HEK293T (cell line): Measurements from ENCODE around the gene MYH10.

Experiments used
- CTCF ChIA-PET: fragments of 350-600 bp; formaldehyde crosslinking; extraction: SDS; loops from one replicate; lab custom pipeline; 2021; ENCODE audit warnings: antibody characterized with exemption, inconsistent platforms; lab: Yijun Ruan, JAX
- POLR2A ChIA-PET: fragments of 350-600 bp; formaldehyde crosslinking; extraction: SDS; loops from one replicate; lab custom pipeline; 2020; ENCODE audit warnings: antibody characterized with exemption, inconsistent platforms; lab: Yijun Ruan, JAX
- DNase-seq: peaks from one replicate; pipeline ENCODE4 v3.0.0; 2012; ENCODE audit warnings: mixed read lengths; ENCODE audit errors: extremely low spot score
- ARNT ChIP-seq: fragments of 450-650 bp; IDR thresholded peaks from 2 replicates; pipeline ENCODE4 v1.6.1; 2017; ENCODE audit warnings: mild to moderate bottlenecking
- BHLHE40 ChIP-seq: fragments of 450-650 bp; IDR thresholded peaks from 2 replicates; pipeline ENCODE4 v1.6.1; 2016; ENCODE audit warnings: mild to moderate bottlenecking, moderate library complexity, borderline replicate concordance
- CTBP1 ChIP-seq: fragments of 450-650 bp; IDR thresholded peaks from 2 replicates; pipeline ENCODE4 v1.6.1; 2016; ENCODE audit warnings: borderline replicate concordance
- ELF4 ChIP-seq: fragments of 450-650 bp; IDR thresholded peaks from 2 replicates; pipeline ENCODE4 v1.6.1; 2017; ENCODE audit warnings: antibody characterized with exemption
- FOXA1 ChIP-seq: fragments of 450-650 bp; IDR thresholded peaks from 2 replicates; pipeline ENCODE4 v1.6.1; 2016; ENCODE audit warnings: mild to moderate bottlenecking
- FOXK2 ChIP-seq: fragments of 450-650 bp; IDR thresholded peaks from 2 replicates; pipeline ENCODE4 v1.6.1; 2016; ENCODE audit warnings: mild to moderate bottlenecking
- FOXM1 ChIP-seq: fragments of 450-650 bp; IDR thresholded peaks from 2 replicates; pipeline ENCODE4 v1.6.1; 2017; ENCODE audit warnings: mild to moderate bottlenecking, borderline replicate concordance
- HDGF ChIP-seq: fragments of 450-650 bp; IDR thresholded peaks from 2 replicates; pipeline ENCODE4 v1.6.1; 2017; ENCODE audit warnings: antibody characterized with exemption, borderline replicate concordance
- L3MBTL2 ChIP-seq: fragments of 450-650 bp; conservative IDR thresholded peaks from 2 replicates; pipeline ENCODE4 v1.6.1; 2016; ENCODE audit warnings: mild to moderate bottlenecking
- LEF1 ChIP-seq: fragments of 450-650 bp; IDR thresholded peaks from 2 replicates; pipeline ENCODE4 v1.6.1; 2017; ENCODE audit warnings: mild to moderate bottlenecking, borderline replicate concordance
- NFRKB ChIP-seq: fragments of 450-650 bp; IDR thresholded peaks from 2 replicates; pipeline ENCODE4 v1.6.1; 2016; ENCODE audit warnings: mild to moderate bottlenecking, moderate library complexity
- PKNOX1 ChIP-seq: fragments of 450-650 bp; IDR thresholded peaks from 2 replicates; pipeline ENCODE4 v1.6.1; 2016
- SP1 ChIP-seq: fragments of 450-650 bp; IDR thresholded peaks from 2 replicates; pipeline ENCODE4 v1.6.1; 2017
- SUZ12 ChIP-seq: fragments of 450-650 bp; IDR thresholded peaks from 2 replicates; pipeline ENCODE4 v1.6.1; 2016; ENCODE audit warnings: mild to moderate bottlenecking
- TARDBP ChIP-seq: fragments of 450-650 bp; IDR thresholded peaks from 2 replicates; pipeline ENCODE4 v1.6.1; 2016
- ZNF384 ChIP-seq: fragments of 450-650 bp; IDR thresholded peaks from 2 replicates; pipeline ENCODE4 v1.6.1; 2016

The MYH10 gene

GRCh38 chr17:8609910-8610309 lies 20.6 kb downstream of the MYH10 start:
- POLR2A ChIA-PET, result no interaction called here
- CTCF ChIA-PET, result interaction anchor here (0.5 kb wide), 1 partner anchor 549 kb away, joined by 3 read pairs; no protein-coding TSS in a partner anchor
- DNase-seq, result no peak
- no peak for TF ChIP-seq FOXK2
- TF ChIP-seq NFRKB, result no peak
- TF ChIP-seq TARDBP, result no peak
- TF ChIP-seq ELF4, result no peak
- no peak for TF ChIP-seq ARNT
- TF ChIP-seq FOXA1, result no peak
- no peak for TF ChIP-seq SUZ12
- TF ChIP-seq ZNF384, result no peak
- no peak for TF ChIP-seq BHLHE40
- no peak for TF ChIP-seq HDGF
- no peak for TF ChIP-seq SP1
- no peak for TF ChIP-seq LEF1
- no peak for TF ChIP-seq CTBP1
- TF ChIP-seq FOXM1, result no peak

DNA sequence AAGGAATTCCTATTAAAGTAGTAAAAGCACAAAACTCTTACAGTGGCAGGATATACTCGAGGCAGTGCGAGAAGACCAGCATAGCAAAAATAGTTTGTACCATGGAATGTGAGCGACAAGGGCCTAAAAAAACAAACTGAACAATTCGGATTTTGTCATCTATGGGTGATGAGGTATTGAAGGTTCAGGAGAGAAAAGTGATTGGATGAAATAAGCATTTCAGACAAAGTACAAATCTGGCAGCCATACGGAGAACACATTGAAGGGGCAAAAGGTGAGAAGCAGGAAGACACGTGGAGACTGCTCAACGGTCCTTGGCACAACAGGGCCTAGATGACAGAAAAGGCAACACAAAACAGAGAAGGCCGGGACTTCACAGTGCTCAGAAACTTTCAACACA lies 22.5 kb downstream of the MYH10 start:
- POLR2A ChIA-PET, result no interaction called here
- DNase-seq, result no peak
- no peak for TF ChIP-seq NFRKB
- no peak for TF ChIP-seq CTBP1
- no peak for TF ChIP-seq HDGF
- no peak for TF ChIP-seq SP1
- no peak for TF ChIP-seq BHLHE40
- CTCF ChIA-PET, result no interaction called here

- DNase-seq, result no peak
- ChIA-PET POLR2A (no interaction called here), CTCF (no interaction called here)
- TF ChIP-seq ZNF384, result no peak
- TF ChIP-seq SUZ12, result no peak
- no peak for TF ChIP-seq FOXM1
- no peak for TF ChIP-seq SP1
- TF ChIP-seq TARDBP, result no peak
- no peak for TF ChIP-seq FOXK2
- TF ChIP-seq CTBP1, result no peak
- no peak for TF ChIP-seq NFRKB
- no peak for TF ChIP-seq BHLHE40
- no peak for TF ChIP-seq ARNT
- no peak for TF ChIP-seq LEF1
- no peak for TF ChIP-seq PKNOX1
- TF ChIP-seq HDGF, result no peak
These were observed 24.1 kb downstream of the MYH10 start for GRCh38 chr17:8606401-8606800.

GRCh38 chr17:8602679-8603078 lies 27.8 kb downstream of the MYH10 start:
- ChIA-PET CTCF (no interaction called here), POLR2A (no interaction called here)
- DNase-seq, result no peak
- TF ChIP-seq FOXA1, result no peak
- TF ChIP-seq SP1, result no peak
- no peak for TF ChIP-seq L3MBTL2

DNA sequence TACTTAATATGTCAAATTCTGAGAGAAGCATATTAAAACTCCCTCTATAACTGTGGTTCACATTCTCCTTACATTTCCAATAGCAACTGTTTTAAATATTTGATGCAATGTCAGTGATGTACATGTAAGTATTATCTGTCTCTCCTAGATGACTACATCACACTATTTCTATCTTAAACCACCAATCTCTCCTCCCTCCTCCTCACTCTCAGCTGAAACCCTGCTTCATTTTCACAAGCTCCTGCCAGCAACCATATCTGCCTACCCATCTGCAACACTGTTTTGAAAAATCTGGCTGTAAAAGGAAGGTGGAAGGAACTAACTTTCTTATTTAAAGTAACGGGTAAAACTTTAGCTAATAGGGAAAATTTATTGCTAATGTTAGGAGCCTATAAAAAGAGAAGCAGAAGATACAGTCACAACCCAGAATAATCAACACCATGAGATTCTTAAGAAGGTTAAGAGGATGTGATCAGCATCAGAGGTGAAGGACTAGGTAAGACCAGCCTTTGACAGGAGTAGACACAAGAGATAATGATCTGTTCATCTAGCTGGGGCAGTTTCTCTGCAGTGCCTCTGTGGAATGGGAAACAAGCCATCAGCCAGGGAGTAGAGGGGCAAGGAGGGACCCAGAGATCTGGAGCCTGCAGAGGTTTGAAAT lies 31.0 kb downstream of the MYH10 start:
- POLR2A ChIA-PET, result no interaction called here
- no peak for DNase-seq
- CTCF ChIA-PET, result no interaction called here
- TF ChIP-seq TARDBP (no peak), FOXA1 (no peak), L3MBTL2 (no peak), ZNF384 (no peak), LEF1 (no peak), SUZ12 (no peak), NFRKB (no peak), ARNT (no peak), CTBP1 (no peak), FOXK2 (no peak), PKNOX1 (no peak), HDGF (no peak), BHLHE40 (no peak), FOXM1 (no peak), SP1 (no peak), ELF4 (no peak)

GRCh38 chr17:8598913-8599312 lies 31.6 kb downstream of the MYH10 start:
- POLR2A ChIA-PET, result no interaction called here
- TF ChIP-seq BHLHE40, result no peak
- no peak for TF ChIP-seq ZNF384
- no peak for TF ChIP-seq NFRKB
- no peak for TF ChIP-seq SP1
- CTCF ChIA-PET, result no interaction called here
- DNase-seq, result no peak

GRCh38 chr17:8593830-8594229 lies 36.7 kb downstream of the MYH10 start:
- CTCF ChIA-PET, result no interaction called here
- POLR2A ChIA-PET, result no interaction called here
- DNase-seq, result no peak
- no peak for TF ChIP-seq L3MBTL2
- no peak for TF ChIP-seq SP1
- no peak for TF ChIP-seq HDGF
- no peak for TF ChIP-seq ELF4
- no peak for TF ChIP-seq BHLHE40
- no peak for TF ChIP-seq FOXA1
- no peak for TF ChIP-seq FOXK2
- TF ChIP-seq SUZ12, result no peak
- no peak for TF ChIP-seq ARNT
- no peak for TF ChIP-seq LEF1

DNA sequence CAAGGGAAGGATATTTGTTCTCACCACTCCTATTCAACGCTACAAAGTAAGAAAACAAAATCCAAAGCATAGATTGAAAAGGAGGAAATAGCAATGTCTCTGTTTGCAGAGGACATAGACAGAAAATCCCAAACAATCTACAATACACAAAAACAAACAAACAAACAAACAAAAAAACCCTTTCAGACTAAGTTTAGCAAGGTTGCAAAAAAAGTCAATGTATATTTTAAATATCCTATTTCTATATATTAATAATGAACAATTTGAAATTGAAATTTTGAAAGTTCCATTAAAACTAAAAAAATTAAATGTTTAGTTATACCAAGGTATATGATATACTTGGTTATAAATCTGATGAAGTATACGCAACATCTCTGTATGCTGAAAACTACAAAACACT lies 37.2 kb downstream of the MYH10 start:
- POLR2A ChIA-PET, result no interaction called here
- DNase-seq, result no peak
- CTCF ChIA-PET, result no interaction called here
- TF ChIP-seq ARNT (no peak), TARDBP (no peak), FOXA1 (no peak), NFRKB (no peak), FOXK2 (no peak), SP1 (no peak), FOXM1 (no peak), BHLHE40 (no peak), SUZ12 (no peak), ZNF384 (no peak), L3MBTL2 (no peak), ELF4 (no peak), HDGF (no peak), LEF1 (no peak), CTBP1 (no peak), PKNOX1 (no peak)
